Breast epithelium (tissue), 3 donors: ENCODE measurements around the gene FOXD4L3.
"Not testable (repeated sequence)": the region's sequence is repeated elsewhere in the genome, so short reads cannot be mapped to it uniquely, and the experiment has no call there.

Experiments used
- CTCF ChIP-seq, 3 donors: fragments of 450-650 bp; IDR thresholded peaks; one replicate each; pipeline ENCODE4 v1.5.1; 2016 to 2017; ENCODE audit warnings: antibody characterized with exemption in 3 of 3, mild to moderate bottlenecking in 3 of 3, moderate library complexity in 3 of 3
- POLR2AphosphoS5 ChIP-seq, 3 donors: sonication (generic); formaldehyde crosslinking; IDR thresholded peaks; one replicate each; pipeline ENCODE4 v1.6.1; 2017; ENCODE audit warnings: antibody characterized with exemption in 3 of 3

GRCh38 chr9:68306391-68306964 lies 3.8 kb downstream of the FOXD4L3 start:
- TF ChIP-seq POLR2AphosphoS5, CTCF (IDR thresholded peaks at IDR 0.05): not testable (repeated sequence)
